Measurements from ENCODE around the gene PTAFR.

The PTAFR gene

GRCh38 chr1:28175955-28176485 lies 470 bp downstream of the PTAFR start:
- no peak for FAIRE-seq

DNA sequence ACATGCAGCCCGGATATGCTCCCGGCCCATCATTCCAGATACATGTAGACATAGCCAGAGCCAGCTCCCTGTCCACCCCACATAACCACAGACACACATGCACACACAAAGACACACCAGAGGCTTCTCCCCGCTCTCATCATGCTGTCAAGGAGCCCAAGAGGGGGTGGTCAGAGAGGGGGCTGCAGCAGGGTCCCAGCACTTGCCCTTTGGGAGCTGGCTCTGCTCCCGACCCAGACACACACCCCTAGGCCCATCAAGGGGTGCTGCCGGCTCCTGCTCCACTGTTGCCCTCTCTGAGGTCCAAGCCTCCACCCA lies 2.6 kb downstream of the PTAFR start:
- FAIRE-seq = no peak

GRCh38 chr1:28173151-28173979 lies 3.1 kb downstream of the PTAFR start:
- no peak for FAIRE-seq

- no peak for FAIRE-seq
Observed at GRCh38 chr1:28172713-28173150, 3.8 kb downstream of the PTAFR start.

DNA sequence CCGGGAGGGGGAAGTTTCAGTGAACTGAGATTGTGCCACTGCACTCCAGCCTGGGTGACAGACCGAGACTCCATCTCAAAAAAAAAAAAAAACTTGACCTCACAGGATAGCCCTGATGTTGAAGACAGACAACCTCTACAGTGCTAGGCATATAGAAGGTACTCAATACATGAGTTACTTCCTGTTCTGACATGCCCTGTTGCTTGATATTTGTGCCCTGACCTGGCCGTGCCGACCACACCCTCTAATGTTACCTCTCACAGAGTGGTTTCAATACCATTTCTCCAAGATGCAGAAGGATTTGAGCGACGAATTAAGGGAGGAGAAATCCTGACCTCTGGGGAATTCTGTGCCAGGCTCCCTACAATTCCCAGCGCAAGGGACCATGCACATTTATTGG lies 5.2 kb downstream of the PTAFR start:
- FAIRE-seq = no peak

DNA sequence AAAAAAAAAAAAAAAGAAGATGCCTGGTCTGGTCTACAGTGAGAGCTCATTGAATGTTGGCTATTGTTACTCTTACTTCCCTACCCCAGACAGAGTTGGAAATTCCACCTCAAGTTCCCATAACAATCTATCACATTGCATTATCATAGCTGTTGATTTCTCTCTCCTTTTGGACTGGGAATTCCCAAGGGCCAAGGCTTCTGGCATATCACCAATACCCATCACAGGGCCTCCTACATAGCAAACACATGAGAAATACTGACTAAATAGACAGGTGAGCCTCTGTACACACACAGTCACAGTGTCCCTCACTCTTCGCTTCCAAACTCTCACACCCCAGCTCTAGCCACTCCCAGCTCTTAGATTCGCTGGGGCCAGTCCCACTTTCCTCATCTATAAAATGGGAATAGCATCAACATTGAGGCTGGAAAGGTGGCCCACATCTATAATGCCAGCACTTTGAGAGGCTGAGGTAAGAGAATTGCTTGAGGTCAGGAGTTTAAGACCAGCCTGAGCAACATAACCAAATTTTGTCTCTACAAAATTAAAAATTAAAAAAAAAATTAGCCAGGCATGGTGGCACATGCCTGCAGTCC lies 6.4 kb downstream of the PTAFR start:
- no peak for FAIRE-seq

DNA sequence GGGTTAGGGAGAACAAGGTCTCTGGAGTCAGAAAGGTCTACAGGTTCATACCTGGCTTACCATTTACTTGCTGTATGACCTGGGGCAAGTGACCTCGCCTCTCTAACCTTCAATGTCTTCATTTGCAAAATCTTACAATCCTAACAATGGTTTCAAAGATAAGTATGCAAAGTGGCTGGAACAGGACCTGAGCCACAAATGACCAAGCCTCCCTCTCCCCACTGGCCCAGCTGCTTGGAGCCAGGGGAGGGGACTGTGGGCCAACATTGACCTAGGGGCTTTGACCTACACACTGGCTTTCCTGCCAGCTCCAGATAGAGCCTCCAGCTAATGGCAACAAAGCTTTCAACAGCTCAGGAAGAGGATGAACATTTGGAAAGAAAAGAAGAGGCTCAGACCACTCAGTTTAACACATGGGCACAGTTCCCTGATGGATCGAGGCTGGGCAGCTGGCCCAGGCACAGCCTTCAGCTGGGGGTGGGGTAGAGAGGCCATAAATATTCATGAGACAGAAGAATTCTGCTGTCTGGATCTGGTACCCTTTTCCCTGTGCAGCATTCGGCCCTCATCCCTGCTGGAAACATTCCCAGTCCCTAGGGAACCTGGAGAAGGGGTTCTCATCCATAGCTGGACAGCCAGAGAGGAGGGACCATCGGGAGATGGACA lies 12.9 kb downstream of the PTAFR start:
- no peak for FAIRE-seq

GRCh38 chr1:28162151-28162550 lies 14.3 kb downstream of the PTAFR start:
- FAIRE-seq = no peak

GRCh38 chr1:28161751-28162150 lies 14.7 kb downstream of the PTAFR start:
- FAIRE-seq = no peak

DNA sequence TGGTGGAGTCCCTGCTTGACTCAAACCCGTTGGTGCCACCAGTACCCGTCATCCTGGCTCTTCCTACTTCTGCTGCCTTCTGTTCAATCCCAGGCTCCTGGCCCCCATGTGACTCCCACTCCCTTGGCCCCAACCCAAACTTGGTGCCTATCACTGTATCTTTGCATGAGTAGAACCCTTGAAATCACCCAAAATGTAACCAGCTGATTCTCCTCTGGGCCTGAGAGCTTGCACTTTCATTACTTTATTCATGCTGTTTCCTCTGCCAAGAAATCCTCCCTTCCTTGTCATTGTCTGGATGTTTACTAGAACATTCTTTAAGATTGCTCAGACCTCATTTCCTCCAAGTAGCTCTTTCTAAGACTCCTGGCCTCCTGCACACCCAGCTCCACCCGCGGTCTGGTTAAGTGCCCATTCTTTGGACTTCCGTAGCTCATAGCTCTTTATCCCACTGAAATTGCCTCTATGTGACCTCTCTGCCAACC lies 15.7 kb downstream of the PTAFR start:
- no peak for FAIRE-seq

DNA sequence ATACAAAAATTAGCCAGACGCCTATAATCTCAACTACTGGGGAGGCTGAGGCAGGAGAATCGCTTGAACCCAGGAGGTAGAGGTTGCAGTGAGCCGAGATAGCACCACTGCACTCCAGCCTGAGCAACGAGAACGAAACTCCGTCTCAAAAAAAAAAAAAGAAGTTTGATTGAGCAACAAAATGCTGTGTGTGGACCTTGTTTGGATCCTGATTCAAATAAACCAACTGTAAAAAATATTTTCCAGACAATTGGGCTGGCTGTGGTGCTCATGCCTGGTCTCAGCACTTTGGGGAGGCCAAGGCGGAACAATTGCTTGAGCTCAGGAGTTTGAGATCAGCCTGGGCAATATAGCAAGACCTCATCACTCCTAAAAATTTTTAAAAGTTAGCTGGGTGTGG lies 16.8 kb downstream of the PTAFR start:
- FAIRE-seq = no peak

DNA sequence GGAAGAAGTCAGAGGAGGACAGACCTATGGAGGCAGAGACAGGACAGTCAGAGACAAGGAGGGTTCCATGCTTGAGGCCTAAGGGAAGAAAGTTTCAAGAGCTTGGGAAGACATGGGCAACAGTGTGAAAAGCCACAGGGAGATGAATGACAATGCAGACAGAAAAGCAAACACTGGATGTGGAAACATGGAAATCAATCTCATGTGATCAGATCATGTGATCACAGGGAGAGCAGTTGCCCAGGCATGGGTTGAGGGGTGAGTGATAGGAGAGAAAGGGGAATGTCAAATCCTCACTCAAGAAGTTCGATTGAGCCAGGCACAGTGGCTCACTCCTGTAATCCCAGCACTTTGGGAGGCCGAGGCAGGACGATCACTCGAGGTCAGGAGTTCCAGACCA lies 17.2 kb downstream of the PTAFR start:
- no peak for FAIRE-seq

DNA sequence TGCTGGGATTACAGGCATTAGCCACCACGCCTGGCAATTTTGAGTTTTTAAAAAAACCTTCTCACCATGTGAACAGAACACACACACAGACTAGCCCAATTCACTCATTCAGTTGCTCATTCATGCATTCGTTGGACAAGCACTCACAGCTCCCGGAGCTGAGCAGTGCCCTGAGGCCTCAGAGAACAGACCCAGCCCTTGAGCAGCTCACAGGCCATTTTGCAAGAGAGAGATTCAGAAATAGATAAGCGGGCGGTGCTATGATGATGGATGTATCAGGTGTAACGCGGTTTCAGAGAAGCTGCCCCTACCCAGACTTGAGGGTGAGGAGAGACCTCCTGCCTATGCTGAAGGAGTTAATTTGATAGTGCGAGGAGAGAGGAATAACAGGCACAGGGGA lies 18.6 kb downstream of the PTAFR start:
- FAIRE-seq = no peak

DNA sequence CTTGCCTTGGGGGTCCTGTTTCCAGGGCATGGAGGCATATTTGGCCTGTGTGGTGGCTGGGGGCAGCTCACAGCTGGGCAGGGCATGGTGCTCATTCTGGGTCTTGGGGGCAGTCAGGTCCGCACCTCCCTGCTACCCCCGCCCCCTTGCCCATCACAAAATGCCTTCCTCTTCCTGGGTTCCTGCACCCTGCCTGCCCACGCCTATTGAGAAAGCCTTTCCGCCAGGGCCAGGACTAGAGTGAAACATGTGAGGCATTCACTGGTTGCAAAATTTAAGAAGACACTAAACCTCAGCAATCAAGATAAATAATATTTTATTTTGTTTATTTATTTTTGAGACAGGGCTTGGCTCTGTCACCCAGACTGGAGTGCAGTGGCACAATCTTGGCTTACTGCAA lies 19.7 kb downstream of the PTAFR start:
- no peak for FAIRE-seq

- no peak for FAIRE-seq
Observed at GRCh38 chr1:28155628-28156027, 20.9 kb downstream of the PTAFR start.

DNA sequence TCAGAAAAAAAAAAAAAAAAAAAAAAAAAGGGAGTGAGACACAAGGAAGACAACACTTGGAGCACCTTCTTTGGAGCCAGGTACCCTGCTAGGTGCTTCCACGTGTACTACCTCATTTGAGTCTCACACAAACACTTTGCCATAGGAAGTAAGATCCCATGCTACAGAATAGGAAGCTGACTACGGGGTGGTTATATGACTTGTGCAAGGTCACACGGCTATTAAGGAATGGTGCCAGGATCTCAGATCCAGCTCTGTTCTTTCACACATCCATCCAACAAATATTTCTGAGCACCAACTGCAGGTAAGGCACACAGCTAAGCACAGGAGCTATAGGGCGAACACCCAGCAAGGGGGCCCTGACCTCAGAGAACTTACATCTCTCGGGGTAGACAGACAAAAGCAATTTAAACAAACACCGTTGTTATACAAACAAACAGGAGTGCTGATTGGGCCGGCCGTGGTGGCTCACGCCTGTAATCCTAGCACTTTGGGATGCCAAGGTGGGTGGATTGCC lies 22.4 kb downstream of the PTAFR start:
- no peak for FAIRE-seq

DNA sequence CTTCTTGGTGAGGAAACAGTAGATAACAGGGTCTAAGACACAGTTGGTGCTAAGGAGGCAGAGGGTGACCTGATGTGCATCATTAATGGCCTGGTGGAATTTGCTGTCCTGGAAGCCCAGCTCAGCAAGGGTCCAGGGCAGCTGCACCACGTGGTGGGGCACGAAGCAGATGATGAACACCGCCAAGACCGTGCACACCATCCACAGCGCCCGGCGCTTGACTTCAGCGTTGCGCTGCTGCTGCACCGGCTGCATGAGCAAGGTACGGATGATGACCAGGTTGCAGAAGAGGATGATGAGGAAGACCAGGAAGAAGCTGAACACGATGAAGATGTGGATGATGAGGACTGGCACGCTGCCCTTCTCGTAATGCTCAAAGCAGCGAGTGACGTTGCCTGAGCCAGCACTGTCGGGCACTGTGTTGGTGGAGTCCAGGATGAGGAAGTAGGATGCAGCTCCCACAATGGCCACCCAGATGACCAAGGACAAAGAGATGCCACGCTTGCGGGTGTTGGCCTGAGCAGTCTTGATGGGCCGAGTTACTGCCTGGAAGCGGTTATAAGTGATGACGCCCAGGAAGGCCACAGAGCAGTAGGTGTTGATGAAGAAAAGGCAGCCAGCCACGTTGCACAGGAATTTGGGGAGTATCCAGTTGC lies 26.2 kb downstream of the PTAFR start:
- no peak for FAIRE-seq

DNA sequence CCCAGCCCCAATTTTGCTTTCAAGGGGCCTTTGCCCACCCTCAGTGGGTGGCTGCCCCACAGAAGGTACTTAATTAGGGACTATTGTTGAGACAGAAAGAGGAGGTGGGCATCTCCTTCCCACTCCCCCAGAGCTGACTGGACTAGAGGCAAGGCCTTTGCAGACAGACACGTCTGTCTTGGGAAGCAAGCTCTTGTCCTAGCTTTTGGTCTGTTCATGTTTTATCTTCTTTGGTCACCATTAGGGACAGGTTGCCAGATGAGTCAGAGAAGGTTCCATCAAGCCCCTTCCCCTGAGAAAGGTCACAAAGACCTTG lies 27.7 kb downstream of the PTAFR start:
- no peak for FAIRE-seq

GRCh38 chr1:28147264-28148094 lies 29.0 kb downstream of the PTAFR start:
- FAIRE-seq = no peak

GRCh38 chr1:28145728-28146127 lies 30.8 kb downstream of the PTAFR start:
- FAIRE-seq = no peak

GRCh38 chr1:28144203-28145135 lies 32.0 kb downstream of the PTAFR start:
- no peak for FAIRE-seq

All from TTC549 (cell line).